Ovary (tissue), 9 donors: ENCODE data around the gene DAGLB. TPM values are rescaled to one million over a fixed set of nuclear protein-coding genes. Genes with fewer than 3 reads are reported as not detected.
"Not testable (repeated sequence)": the region's sequence is repeated elsewhere in the genome, so short reads cannot be mapped to it uniquely, and the experiment has no call there.

Source experiments
- DNase-seq, 5 donors: peaks; one replicate each; pipeline ENCODE4 v3.0.0-alpha.2; 2019 to 2020
- H3K27ac ChIP-seq, 2 donors: fragments of 200-600 bp; one replicate each; pipeline versions ENCODE4 v1.5.1 to v1.8.0; 2019 to 2022
- H3K27me3 ChIP-seq: fragments of 200-600 bp; one replicate; pipeline ENCODE4 v1.8.0; 2022
- H3K36me3 ChIP-seq: fragments of 200-600 bp; sonication (generic); one replicate; pipeline ENCODE4 v1.5.1; 2019
- H3K4me1 ChIP-seq: one replicate; pipeline ENCODE4 v1.8.1; 2013; ENCODE audit warnings: mild to moderate bottlenecking, moderate library complexity; ENCODE audit not compliant: insufficient read depth
- H3K4me3 ChIP-seq: fragments of 200-600 bp; sonication (generic); one replicate; pipeline ENCODE4 v1.5.1; 2017
- H3K9me3 ChIP-seq, 2 donors: fragments of 200-600 bp in 1 of 2; sonication (generic) in 1 of 2; one replicate each; pipeline versions ENCODE4 v1.5.1 to v1.8.1; 2013 to 2019; ENCODE audit warnings: mild to moderate bottlenecking in 1 of 2, moderate library complexity in 1 of 2
- CTCF ChIP-seq, 3 donors: fragments of 450-650 bp in 2 of 3; fragments of 200-600 bp in 1 of 3; IDR thresholded peaks; one replicate each; pipeline versions ENCODE4 v1.5.1 to v1.8.0; 2016 to 2022; ENCODE audit warnings: antibody characterized with exemption in 3 of 3, mild to moderate bottlenecking in 1 of 3
- EP300 ChIP-seq: sonication (generic); formaldehyde crosslinking; IDR thresholded peaks from one replicate; pipeline ENCODE4 v1.6.1; 2017; ENCODE audit warnings: antibody characterized with exemption
- POLR2A ChIP-seq: fragments of 450-650 bp; IDR thresholded peaks from one replicate; pipeline ENCODE4 v1.6.1; 2017; ENCODE audit warnings: antibody characterized with exemption, mild to moderate bottlenecking, moderate library complexity
- WGBS, 3 donors: extraction: QIAGEN DNeasy Blood & Tissue Kit in 1 of 3; methylation state at CpG; one replicate each; pipeline versions ENCODE4 v1.1.5 to v1.1.7; 2013 to 2017; 5-methylcytosine and 5-hydroxymethylcytosine counted together
- intact Hi-C, 4 donors: fragments of 100-400 bp; cut with DNase I; formaldehyde crosslinking; loops; one replicate each; pipeline versions ENCODE4 v1.11.0 to v1.15.1; 2022 to 2023
- polyA plus RNA-seq, 2 donors: library from polyadenylated mRNA; stranded (reverse); fragments of 200-250 nt in 1 of 2; fragments of 350-450 nt in 1 of 2; fragmentation: Illumina TruSeq in 1 of 2; extraction: RNeasy Lipid Tissue Mini Kit (QIAGEN cat#74804) in 1 of 2; gene quantifications; one replicate each; pipeline ENCODE4 v1.2.3, GENCODE V29; 2013 to 2014
- total RNA-seq, 7 donors: library from RNA; depleted of rRNA in 2 of 7; stranded (reverse); fragments of >200 nt in 2 of 7; fragmentation: NEBNext Ultra II Directional in 3 of 7; extraction: Animal tissue kit (Norgen Biotek cat#: 25700) in 3 of 7; gene quantifications; one replicate each; pipeline versions ENCODE4 v1.1.0 to v1.2.4, GENCODE V29; 2016 to 2023
- donor health status: DM: no; HTN: no; CAD: no; lungs with moderate emphysema.
- donor health status: DM: no; HTN: no; CAD: no.
- donor health status: Bipolar disorder and iron deficiency.
- donor health status: DM: yes; HTN: yes; CAD: no.
- donor health status: DM: no; HTN: no; CAD: no.
- donor health status: DM: yes; HTN: yes; CAD: no.

Gene DAGLB
- total and polyA plus RNA-seq, 9 donors: 8.8 to 22.4 (median 15.3) TPM

- no peak for TF ChIP-seq CTCF (IDR thresholded peaks at IDR 0.05)
- no peak for TF ChIP-seq POLR2A
- TF ChIP-seq EP300: no peak
- no peak for DNase-seq
- H3K9me3 ChIP-seq: no peaks in the 10 kb centered on the region
- no peaks in the 10 kb centered on the region for H3K27me3 ChIP-seq
- intact Hi-C loops: no loop called here
- H3K4me1 ChIP-seq: peaks cover 13% of the 10 kb centered on the region
- H3K36me3 ChIP-seq: no peaks in the 10 kb centered on the region
- 65 to 68% (median 67%) methylated on average over 7 of the region's 7 CpGs for WGBS, 3 donors
- H3K27ac ChIP-seq: no peak overlapping the region
- H3K4me3 ChIP-seq: no peak overlapping the region
These were observed 29.0 kb upstream of the DAGLB start for GRCh38 chr7:6476596-6477317.

- WGBS, 3 donors: 76 to 77% (median 76%) methylated on average over 3 of the region's 3 CpGs
- Histone ChIP-seq H3K27ac (no peak overlapping the region), H3K4me1 (peaks cover 12% of the 10 kb centered on the region), H3K4me3 (no peak overlapping the region), H3K9me3 (no peaks in the 10 kb centered on the region), H3K36me3 (no peaks in the 10 kb centered on the region), H3K27me3 (no peaks in the 10 kb centered on the region)
- TF ChIP-seq EP300: no peak
- TF ChIP-seq POLR2A: no peak
- no peak for TF ChIP-seq CTCF (IDR thresholded peaks at IDR 0.05)
- no peak for DNase-seq
- intact Hi-C loops: no loop called here
These were observed 27.9 kb upstream of the DAGLB start for GRCh38 chr7:6475433-6476186.

GRCh38 chr7:6465862-6466261 lies 18.1 kb upstream of the DAGLB start:
- Histone ChIP-seq H3K27me3 (no peaks in the 10 kb centered on the region), H3K27ac (no peak overlapping the region), H3K4me3 (no peak overlapping the region), H3K36me3 (peaks cover 3% of the 10 kb centered on the region), H3K9me3 (no peaks in the 10 kb centered on the region), H3K4me1 (no peaks in the 10 kb centered on the region)
- no peak for TF ChIP-seq CTCF (IDR thresholded peaks at IDR 0.05)
- TF ChIP-seq EP300: no peak
- TF ChIP-seq POLR2A: no peak
- 96% methylated on average over 8 of the region's 8 CpGs for WGBS, 3 donors
- DNase-seq: no peak
- intact Hi-C loops: no loop called here

GRCh38 chr7:6463609-6464008 lies 15.9 kb upstream of the DAGLB start:
- intact Hi-C loops, H3K4me1 ChIP-seq, H3K27me3 ChIP-seq, H3K9me3 ChIP-seq, DNase-seq, H3K27ac ChIP-seq, H3K4me3 ChIP-seq, H3K36me3 ChIP-seq: not testable (repeated sequence)
- 72 to 76% (median 75%) methylated on average over 5 of the region's 5 CpGs for WGBS, 3 donors

- Histone ChIP-seq H3K27ac (no peak overlapping the region), H3K36me3 (no peaks in the 10 kb centered on the region), H3K9me3 (no peaks in the 10 kb centered on the region), H3K4me1 (no peaks in the 10 kb centered on the region), H3K4me3 (no peak overlapping the region), H3K27me3 (no peaks in the 10 kb centered on the region)
- no peak for TF ChIP-seq POLR2A
- no peak for TF ChIP-seq EP300
- TF ChIP-seq CTCF (IDR thresholded peaks at IDR 0.05): no peak
- intact Hi-C loops: no loop called here
- 38 to 66% (median 51%) methylated on average over 4 of the region's 4 CpGs for WGBS, 3 donors
- no peak for DNase-seq
These were observed 14.3 kb upstream of the DAGLB start for GRCh38 chr7:6461946-6462550.
